ENCODE results near the gene NIP7. TPM values are rescaled to one million over a fixed set of nuclear protein-coding genes. Genes with fewer than 3 reads are reported as not detected.

Gene NIP7
- total RNA-seq, 1 experiment from 2014 or later: 62.1 TPM

- Mint-ChIP-seq H3K36me3 (ENCODE audit: insufficient read depth, unreplicated experiment) (peaks cover 24% of the 10 kb centered on the region), H3K27ac (ENCODE audit: low read depth, unreplicated experiment) (no peak overlapping the region), H3K9me3 (ENCODE audit: unreplicated experiment) (no peaks in the 10 kb centered on the region), H3K27me3 (ENCODE audit: insufficient read depth, unreplicated experiment) (no peaks in the 10 kb centered on the region), H3K4me3 (ENCODE audit: unreplicated experiment) (no peak overlapping the region), H3K4me1 (ENCODE audit: insufficient read depth, unreplicated experiment) (no peaks in the 10 kb centered on the region)
- CTCF ChIA-PET: no interaction called here
- no TSS peak for BruUV-seq (replicated peaks)
- TF ChIP-seq CTCF (IDR thresholded peaks at IDR 0.05; ENCODE audit: unreplicated experiment): no peak
- no peak for DNase-seq (ENCODE audit: unreplicated experiment)
- POLR2A ChIA-PET: interaction anchor here (0.7 kb wide), 1 partner anchor 627 kb away, joined by 3 read pairs; no protein-coding TSS in a partner anchor
- intact Hi-C loops (cut with micrococcal nuclease): no loop called here
These were observed 33.5 kb upstream of the NIP7 start for GRCh38 chr16:69306031-69306430.

GRCh38 chr16:69307091-69307490, 32.5 kb upstream of the NIP7 start:
- intact Hi-C loops (cut with micrococcal nuclease): no loop called here
- POLR2A ChIA-PET: no interaction called here
- CTCF ChIA-PET: interaction anchor here (1.6 kb wide), 1 partner anchor 11 kb away, joined by 3 read pairs; no protein-coding TSS in a partner anchor
- TF ChIP-seq CTCF (IDR thresholded peaks at IDR 0.05; ENCODE audit: unreplicated experiment): no peak
- no peaks in the 10 kb centered on the region for H3K9me3 Mint-ChIP-seq (ENCODE audit: unreplicated experiment)
- BruUV-seq (replicated peaks): no TSS peak
- no peak overlapping the region for H3K27ac Mint-ChIP-seq (ENCODE audit: low read depth, unreplicated experiment)
- no peak for DNase-seq (ENCODE audit: unreplicated experiment)
- H3K4me3 Mint-ChIP-seq (ENCODE audit: unreplicated experiment): no peak overlapping the region
- no peaks in the 10 kb centered on the region for H3K27me3 Mint-ChIP-seq (ENCODE audit: insufficient read depth, unreplicated experiment)
- peaks cover 26% of the 10 kb centered on the region for H3K36me3 Mint-ChIP-seq (ENCODE audit: insufficient read depth, unreplicated experiment)
- H3K4me1 Mint-ChIP-seq (ENCODE audit: insufficient read depth, unreplicated experiment): peaks cover 2% of the 10 kb centered on the region

GRCh38 chr16:69307856-69308255, 31.7 kb upstream of the NIP7 start:
- CTCF ChIA-PET: interaction anchor here (1.6 kb wide), 1 partner anchor 11 kb away, joined by 3 read pairs; no protein-coding TSS in a partner anchor
- no TSS peak for BruUV-seq (replicated peaks)
- H3K4me1 Mint-ChIP-seq (ENCODE audit: insufficient read depth, unreplicated experiment): peaks cover 6% of the 10 kb centered on the region
- no peaks in the 10 kb centered on the region for H3K27me3 Mint-ChIP-seq (ENCODE audit: insufficient read depth, unreplicated experiment)
- intact Hi-C loops (cut with micrococcal nuclease): no loop called here
- no peak for TF ChIP-seq CTCF (IDR thresholded peaks at IDR 0.05; ENCODE audit: unreplicated experiment)
- DNase-seq (ENCODE audit: unreplicated experiment): no peak
- no peak overlapping the region for H3K27ac Mint-ChIP-seq (ENCODE audit: low read depth, unreplicated experiment)
- no peak overlapping the region for H3K4me3 Mint-ChIP-seq (ENCODE audit: unreplicated experiment)
- H3K9me3 Mint-ChIP-seq (ENCODE audit: unreplicated experiment): no peaks in the 10 kb centered on the region
- H3K36me3 Mint-ChIP-seq (ENCODE audit: insufficient read depth, unreplicated experiment): peaks cover 22% of the 10 kb centered on the region
- POLR2A ChIA-PET: no interaction called here

- no TSS peak for BruUV-seq (replicated peaks)
- peaks cover 16% of the 10 kb centered on the region for H3K36me3 Mint-ChIP-seq (ENCODE audit: insufficient read depth, unreplicated experiment)
These were observed 30.3 kb upstream of the NIP7 start for GRCh38 chr16:69309316-69309715.

More at GRCh38 chr16:69309316-69309715, 30.3 kb upstream of the NIP7 start:
- ChIA-PET POLR2A (no interaction called here), CTCF (interaction anchor here (1.1 kb wide), 1 partner anchor 72 kb away, joined by 3 read pairs; no protein-coding TSS in a partner anchor)
- Mint-ChIP-seq H3K4me1 (ENCODE audit: insufficient read depth, unreplicated experiment) (peaks cover 16% of the 10 kb centered on the region), H3K27me3 (ENCODE audit: insufficient read depth, unreplicated experiment) (no peaks in the 10 kb centered on the region), H3K4me3 (ENCODE audit: unreplicated experiment) (no peak overlapping the region), H3K9me3 (ENCODE audit: unreplicated experiment) (no peaks in the 10 kb centered on the region), H3K27ac (ENCODE audit: low read depth, unreplicated experiment) (no peak overlapping the region)
- TF ChIP-seq CTCF (IDR thresholded peaks at IDR 0.05; ENCODE audit: unreplicated experiment): no peak
- DNase-seq (ENCODE audit: unreplicated experiment): no peak
- intact Hi-C loops (cut with micrococcal nuclease): no loop called here

Measured in MCF 10A (cell line).